H9 (cell line): ENCODE results near the gene NUP85. TPM values are rescaled to one million over a fixed set of nuclear protein-coding genes. Genes with fewer than 3 reads are reported as not detected.

Experiments used
- DNase-seq: peaks from one replicate; pipeline ENCODE4 v3.0.0-alpha.2; 2017
- H2AFZ ChIP-seq: one replicate; pipeline ENCODE4 v1.6.1; 2013; ENCODE audit warnings: mild to moderate bottlenecking, low read length, control low read depth, moderate library complexity
- H2AK5ac ChIP-seq: 2 replicates; pipeline ENCODE4 v1.6.1; 2013; ENCODE audit warnings: low read length, control low read depth, mixed read lengths; ENCODE audit not compliant: insufficient read length
- H2BK120ac ChIP-seq: one replicate; pipeline ENCODE4 v1.6.1; 2013; ENCODE audit warnings: low read depth, mild to moderate bottlenecking, low read length, control low read depth, inconsistent platforms; ENCODE audit not compliant: poor library complexity, severe bottlenecking
- H2BK12ac ChIP-seq: 2 replicates; pipeline ENCODE4 v1.6.1; 2013; ENCODE audit warnings: low read length, control low read depth, mixed read lengths, low read depth; ENCODE audit not compliant: insufficient read length
- H2BK15ac ChIP-seq: 2 replicates; pipeline ENCODE4 v1.6.1; 2013; ENCODE audit warnings: low read depth, low read length, control low read depth
- H2BK20ac ChIP-seq: one replicate; pipeline ENCODE4 v1.6.1; 2013; ENCODE audit warnings: low read depth, mild to moderate bottlenecking, low read length, control low read depth, inconsistent platforms; ENCODE audit not compliant: poor library complexity, severe bottlenecking
- H2BK5ac ChIP-seq: 2 replicates; pipeline ENCODE4 v1.6.1; 2013; ENCODE audit warnings: low read length, control low read depth, mixed read lengths; ENCODE audit not compliant: insufficient read length
- H3K14ac ChIP-seq: 2 replicates; pipeline ENCODE4 v1.6.1; 2013; ENCODE audit warnings: low read length, control low read depth; ENCODE audit not compliant: insufficient read depth
- H3K18ac ChIP-seq: 2 replicates; pipeline ENCODE4 v1.6.1; 2013; ENCODE audit warnings: low read depth, mild to moderate bottlenecking, mixed read lengths, low read length, control low read depth; ENCODE audit not compliant: insufficient read length
- H3K23ac ChIP-seq: 2 replicates; pipeline ENCODE4 v1.6.1; 2013; ENCODE audit warnings: low read length, control low read depth, mixed read lengths, low read depth; ENCODE audit not compliant: insufficient read length
- H3K23me2 ChIP-seq: 2 replicates; pipeline ENCODE4 v1.6.1; 2013; ENCODE audit warnings: low read depth, mild to moderate bottlenecking, mixed read lengths, low read length, control low read depth; ENCODE audit not compliant: insufficient read length, poor library complexity, severe bottlenecking
- H3K27ac ChIP-seq: 2 replicates; pipeline ENCODE4 v1.5.1; 2013; ENCODE audit warnings: low read length, control low read depth, mixed read lengths, low read depth; ENCODE audit not compliant: insufficient read length
- H3K27me3 ChIP-seq: 2 replicates; pipeline ENCODE4 v1.6.1; 2013; ENCODE audit warnings: low read length, control low read depth, inconsistent platforms; ENCODE audit not compliant: insufficient read depth
- H3K4ac ChIP-seq: 2 replicates; pipeline ENCODE4 v1.6.1; 2013; ENCODE audit warnings: low read depth, mild to moderate bottlenecking, control low read depth, inconsistent platforms, low read length, moderate library complexity
- H3K4me1 ChIP-seq: 2 replicates; pipeline ENCODE4 v1.6.1; 2013; ENCODE audit warnings: low read length, control low read depth, inconsistent platforms; ENCODE audit not compliant: insufficient read depth
- H3K4me2 ChIP-seq: 2 replicates; pipeline ENCODE4 v1.6.1; 2013; ENCODE audit warnings: low read length, control low read depth, mixed read lengths; ENCODE audit not compliant: insufficient read length, insufficient read depth
- H3K56ac ChIP-seq: 2 replicates; pipeline ENCODE4 v1.6.1; 2013; ENCODE audit warnings: low read depth, mild to moderate bottlenecking, mixed read lengths, low read length, control low read depth; ENCODE audit not compliant: insufficient read length
- H3K79me1 ChIP-seq: 2 replicates; pipeline ENCODE4 v1.6.1; 2013; ENCODE audit warnings: low read depth, mild to moderate bottlenecking, moderate library complexity, low read length, control low read depth, inconsistent platforms; ENCODE audit not compliant: insufficient read depth, poor library complexity, severe bottlenecking
- H3K79me2 ChIP-seq: 2 replicates; pipeline ENCODE4 v1.6.1; 2013; ENCODE audit warnings: low read length, control low read depth, inconsistent platforms; ENCODE audit not compliant: insufficient read depth
- H3K9ac ChIP-seq: 2 replicates; pipeline ENCODE4 v1.6.1; 2013; ENCODE audit warnings: low read length, control low read depth, mixed read lengths; ENCODE audit not compliant: insufficient read length; ENCODE audit errors: extremely low read depth
- H3K9me3 ChIP-seq: one replicate; pipeline ENCODE4 v1.6.1; 2013; ENCODE audit warnings: low read depth, low read length, inconsistent platforms; ENCODE audit not compliant: control insufficient read depth
- H3T11ph ChIP-seq: one replicate; pipeline ENCODE4 v1.6.1; 2013; ENCODE audit warnings: mild to moderate bottlenecking, low read length, control low read depth, inconsistent platforms
- H4K20me1 ChIP-seq: one replicate; pipeline ENCODE4 v1.6.1; 2013; ENCODE audit not compliant: control insufficient read depth, insufficient read length, insufficient read depth
- H4K5ac ChIP-seq: 2 replicates; pipeline ENCODE4 v1.6.1; 2013; ENCODE audit warnings: low read depth, mild to moderate bottlenecking, mixed read lengths, low read length, control low read depth; ENCODE audit not compliant: insufficient read length
- H4K8ac ChIP-seq: replicated peaks from 2 replicates; pipeline ENCODE4 v1.6.1; 2013; ENCODE audit warnings: low read length, control low read depth, mixed read lengths, low read depth; ENCODE audit not compliant: insufficient read length
- H4K91ac ChIP-seq: 2 replicates; pipeline ENCODE4 v1.6.1; 2013; ENCODE audit warnings: low read depth, mild to moderate bottlenecking, moderate library complexity, mixed read lengths, low read length, control low read depth; ENCODE audit not compliant: insufficient read length
- H3K27ac Mint-ChIP-seq, 3 experiments: 2 replicates in 2 of 3; 3 replicates in 1 of 3; pipeline ENCODE4 v1.8.0; 2020 to 2021; ENCODE audit warnings: mixed read lengths in 3 of 3, mild to moderate bottlenecking in 1 of 3, moderate library complexity in 1 of 3
- H3K27me3 Mint-ChIP-seq: 2 replicates; pipeline ENCODE4 v1.8.0; 2021; ENCODE audit warnings: low read depth, mild to moderate bottlenecking, moderate library complexity, mixed read lengths
- H3K36me3 Mint-ChIP-seq, 3 experiments: 2 replicates in 2 of 3; 3 replicates in 1 of 3; pipeline ENCODE4 v1.8.0; 2020 to 2021; ENCODE audit warnings: low read depth in 3 of 3, mixed read lengths in 3 of 3; ENCODE audit not compliant: insufficient read depth in 1 of 3
- H3K4me1 Mint-ChIP-seq, 2 experiments: 2 replicates each; pipeline ENCODE4 v1.8.0; 2020; ENCODE audit warnings: mixed read lengths in 2 of 2
- H3K4me3 Mint-ChIP-seq, 2 experiments: 2 replicates in 1 of 2; 3 replicates in 1 of 2; pipeline ENCODE4 v1.8.0; 2020 to 2021; ENCODE audit warnings: mild to moderate bottlenecking in 2 of 2, mixed read lengths in 2 of 2, moderate library complexity in 1 of 2
- H3K9me3 Mint-ChIP-seq, 2 experiments: 2 replicates in 1 of 2; 3 replicates in 1 of 2; pipeline ENCODE4 v1.8.0; 2020; ENCODE audit warnings: mild to moderate bottlenecking in 2 of 2, mixed read lengths in 2 of 2, moderate library complexity in 1 of 2
- WGBS: extraction: QIAGEN DNeasy Blood & Tissue Kit; methylation state at CpG from one replicate; pipeline ENCODE4 v1.1.7; 2013; ENCODE audit warnings: missing lambda C conversion rate, low lambda C conversion rate, mixed read lengths; ENCODE audit not compliant: insufficient read length; ENCODE audit errors: extremely low coverage; 5-methylcytosine and 5-hydroxymethylcytosine counted together
- total RNA-seq: library from RNA; stranded (reverse); gene quantifications from 2 replicates; pipeline ENCODE4 v1.2.1, GENCODE V29; 2021
- TF ChIP-seq, protein P1 (sequence below): fragments of 200-600 bp; sonication (generic); conservative IDR thresholded peaks from 3 replicates; pipeline ENCODE4 v1.8.0; 2021; ENCODE audit warnings: antibody characterized with exemption, mild to moderate bottlenecking

NUP85 gene
- total RNA-seq, 1 experiment from 2014 or later, result 145 TPM

DNA sequence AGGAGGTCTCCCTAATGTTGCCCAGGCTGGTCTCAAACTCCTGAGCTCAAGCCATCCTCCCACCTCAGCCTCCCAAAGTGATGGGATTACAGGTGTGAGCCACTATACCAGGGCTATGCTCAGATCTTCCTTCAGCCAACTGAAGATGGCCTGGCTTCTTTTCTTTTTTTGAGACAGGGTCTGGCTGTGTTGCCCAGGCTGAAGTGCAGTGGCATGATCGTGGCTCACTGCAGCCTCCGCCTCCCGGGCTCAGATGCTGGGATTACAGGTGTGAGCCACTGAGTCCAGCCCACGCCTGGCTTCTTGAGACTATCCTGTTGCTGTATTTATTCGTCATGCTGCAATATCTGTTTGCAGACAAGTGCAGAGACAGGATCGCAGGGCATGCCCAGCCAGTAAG is 79.6 kb downstream of the NUP85 start:
- peaks cover 13 to 38% (median 22%) of the 10 kb centered on the region in 3 experiments; a peak in 6 of 7 replicates for H3K36me3 Mint-ChIP-seq
- no peak overlapping the region for H3K18ac ChIP-seq
- no peak overlapping the region for H3K4me3 Mint-ChIP-seq
- no peaks in the 10 kb centered on the region for H3K27me3 Mint-ChIP-seq
- H3K9me3 Mint-ChIP-seq, result no peaks in the 10 kb centered on the region; a peak in 1 of 5 replicates
- no peak overlapping the region for H2BK120ac ChIP-seq
- H4K20me1 ChIP-seq, result no peaks in the 10 kb centered on the region
- H3K4me1 Mint-ChIP-seq, result peaks cover 7 to 10% of the 10 kb centered on the region in 2 experiments
- no peak for DNase-seq
- no peak overlapping the region for H2BK12ac ChIP-seq
- H4K8ac ChIP-seq, result no peak overlapping the region
- no peak overlapping the region for H4K91ac ChIP-seq
- H3K79me2 ChIP-seq, result no peaks in the 10 kb centered on the region
- H4K5ac ChIP-seq, result no peak overlapping the region
- no peak overlapping the region for H2AFZ ChIP-seq
- H3T11ph ChIP-seq, result no peak overlapping the region
- no peak overlapping the region for H2BK20ac ChIP-seq
- no peak overlapping the region for H2BK15ac ChIP-seq
- H3K4ac ChIP-seq, result no peak overlapping the region
- H3K56ac ChIP-seq, result no peak overlapping the region
- TF ChIP-seq, protein P1, sequence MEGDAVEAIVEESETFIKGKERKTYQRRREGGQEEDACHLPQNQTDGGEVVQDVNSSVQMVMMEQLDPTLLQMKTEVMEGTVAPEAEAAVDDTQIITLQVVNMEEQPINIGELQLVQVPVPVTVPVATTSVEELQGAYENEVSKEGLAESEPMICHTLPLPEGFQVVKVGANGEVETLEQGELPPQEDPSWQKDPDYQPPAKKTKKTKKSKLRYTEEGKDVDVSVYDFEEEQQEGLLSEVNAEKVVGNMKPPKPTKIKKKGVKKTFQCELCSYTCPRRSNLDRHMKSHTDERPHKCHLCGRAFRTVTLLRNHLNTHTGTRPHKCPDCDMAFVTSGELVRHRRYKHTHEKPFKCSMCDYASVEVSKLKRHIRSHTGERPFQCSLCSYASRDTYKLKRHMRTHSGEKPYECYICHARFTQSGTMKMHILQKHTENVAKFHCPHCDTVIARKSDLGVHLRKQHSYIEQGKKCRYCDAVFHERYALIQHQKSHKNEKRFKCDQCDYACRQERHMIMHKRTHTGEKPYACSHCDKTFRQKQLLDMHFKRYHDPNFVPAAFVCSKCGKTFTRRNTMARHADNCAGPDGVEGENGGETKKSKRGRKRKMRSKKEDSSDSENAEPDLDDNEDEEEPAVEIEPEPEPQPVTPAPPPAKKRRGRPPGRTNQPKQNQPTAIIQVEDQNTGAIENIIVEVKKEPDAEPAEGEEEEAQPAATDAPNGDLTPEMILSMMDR, result no peak
- H3K4me1 ChIP-seq, result no peaks in the 10 kb centered on the region
- no peak overlapping the region for H2BK5ac ChIP-seq
- WGBS, result no CpG with 5 or more reads among the region's 6 CpGs
- H3K9me3 ChIP-seq, result no peaks in the 10 kb centered on the region
- no peaks in the 10 kb centered on the region for H3K27me3 ChIP-seq
- no peak overlapping the region for H3K14ac ChIP-seq
- H3K4me2 ChIP-seq, result no peak overlapping the region
- H3K27ac ChIP-seq, result no peak overlapping the region
- peaks cover 8% of the 10 kb centered on the region for H3K23me2 ChIP-seq
- no peak overlapping the region for H3K27ac Mint-ChIP-seq
- H3K23ac ChIP-seq, result no peak overlapping the region
- H2AK5ac ChIP-seq, result no peak overlapping the region
- no peak overlapping the region for H3K9ac ChIP-seq
- no peaks in the 10 kb centered on the region for H3K79me1 ChIP-seq

Other genes starting within 250 kb of the NUP85 start
- gene HID1, start 232.9 kb upstream of the NUP85 start, total RNA-seq, result 12.7 and 13.9 TPM in 2 replicates
- 23.3 and 24.0 TPM in 2 replicates for gene CDR2L, start 218.0 kb upstream of the NUP85 start, total RNA-seq
- gene MRPL58, start 193.0 kb upstream of the NUP85 start, total RNA-seq, result 41.0 and 43.2 TPM in 2 replicates
- 344 TPM in 2 replicates for gene ATP5PD, start 158.7 kb upstream of the NUP85 start, total RNA-seq
- gene KCTD2, start 158.5 kb upstream of the NUP85 start, total RNA-seq, result 40.1 and 41.6 TPM in 2 replicates
- gene SLC16A5, start 117.7 kb upstream of the NUP85 start, total RNA-seq, result 17.0 and 17.1 TPM in 2 replicates
- gene ARMC7, start 95.7 kb upstream of the NUP85 start, total RNA-seq, result 22.4 and 22.8 TPM in 2 replicates
- 76.2 and 77.7 TPM in 2 replicates for gene NT5C, start 73.9 kb upstream of the NUP85 start, total RNA-seq
- gene JPT1, start 51.2 kb upstream of the NUP85 start, total RNA-seq, result 265 and 275 TPM in 2 replicates
- gene SUMO2, start 22.7 kb upstream of the NUP85 start, total RNA-seq, result 813 and 824 TPM in 2 replicates
- 50.3 and 58.2 TPM in 2 replicates for gene GGA3, start 55.9 kb downstream of the NUP85 start, total RNA-seq
- 93.7 and 97.4 TPM in 2 replicates for gene MRPS7, start 56.2 kb downstream of the NUP85 start, total RNA-seq
- 24.0 and 26.1 TPM in 2 replicates for gene MIF4GD, start 65.6 kb downstream of the NUP85 start, total RNA-seq
- gene SLC25A19, start 83.8 kb downstream of the NUP85 start, total RNA-seq, result 24.2 and 27.2 TPM in 2 replicates
- 87.7 and 91.7 TPM in 2 replicates for gene GRB2, start 200.0 kb downstream of the NUP85 start, total RNA-seq